Suppressor macrophage (primary cell): Measurements from ENCODE around the gene MT1M.

Experiments used
- DNase-seq, 4 experiments: peaks; one replicate each; pipeline ENCODE4 v3.0.0-alpha.2; 2020 to 2022

The MT1M gene

GRCh38 chr16:56677474-56677873 lies 45.0 kb downstream of the MT1M start:
- DNase-seq = no peak

- DNase-seq = no peak
Observed at GRCh38 chr16:56679078-56679730, 46.7 kb downstream of the MT1M start.

GRCh38 chr16:56679818-56680217 lies 47.4 kb downstream of the MT1M start:
- DNase-seq = peak in 3 of 4 experiments; percentile 32 to 48 (median 47)

- DNase-seq = peak; percentile 94 to 98 (median 95)
Observed at GRCh38 chr16:56681939-56682702, 49.7 kb downstream of the MT1M start, which contains the start of gene MT1X. Gene MT1X, plus strand, starts transcription at chr16:56682470. Its CDS starts 71 bp downstream, at chr16:56682541.

- peak in 1 of 4 experiments; percentile 15 for DNase-seq
Observed at GRCh38 chr16:56682703-56683397, 50.4 kb downstream of the MT1M start.
